Measurements from ENCODE around the gene EFHC1. TPM values are rescaled to one million over a fixed set of nuclear protein-coding genes. Genes with fewer than 3 reads are reported as not detected.

The EFHC1 gene
- total and polyA plus RNA-seq, 2 of the 13 experiments (the other 11 are each of a cell fraction or from before 2014, with no cell fraction given), result 23.4 to 29.5 TPM

- TF ChIP-seq MYC (CRISPR knock-in tag; IDR thresholded peaks at IDR 0.05; ENCODE audit: borderline replicate concordance) (peak; percentile 72; the same call in 1 of the 2 replicates), ZZZ3 (CRISPR knock-in tag; IDR thresholded peaks at IDR 0.05; ENCODE audit: borderline replicate concordance) (no peak), ZBTB40 (IDR thresholded peaks at IDR 0.05) (no peak), ZBTB40 (CRISPR knock-in tag; IDR thresholded peaks at IDR 0.05) (peak; percentile 75), EHMT2 (IDR thresholded peaks at IDR 0.05; ENCODE audit: borderline replicate concordance, low read depth, low read length) (no peak), ZNF572 (CRISPR knock-in tag; IDR thresholded peaks at IDR 0.05) (0 out of 2 replicates have a peak, but pooled peaks have one; percentile 56), ZNF567 (CRISPR knock-in tag; IDR thresholded peaks at IDR 0.05; ENCODE audit: borderline replicate concordance) (no peak), UBTF (CRISPR knock-in tag; IDR thresholded peaks at IDR 0.05) (0 out of 2 replicates have a peak, but pooled peaks have one; percentile 19), SOX13 (IDR thresholded peaks at IDR 0.05) (peak; percentile 54; the same call in 1 of the 2 replicates), SOX13 (CRISPR knock-in tag; conservative IDR thresholded peaks at IDR 0.05 in 1 of 2, IDR thresholded peaks at IDR 0.05 in 1 of 2) (peak in 1 of 2 experiments; percentile 62; a peak in 3 of 4 replicates), ZNF841 (CRISPR knock-in tag; IDR thresholded peaks at IDR 0.05; ENCODE audit: borderline replicate concordance) (no peak), SOX6 (IDR thresholded peaks at IDR 0.05) (no peak), SOX6 (CRISPR knock-in tag; IDR thresholded peaks at IDR 0.05) (peak; percentile 90), NR1H2 (CRISPR knock-in tag; IDR thresholded peaks at IDR 0.05; ENCODE audit: borderline replicate concordance, low read depth) (no peak), XRCC5 (optimal IDR thresholded peaks at IDR 0.05; ENCODE audit: low read length) (no peak), ZNF781 (CRISPR knock-in tag; IDR thresholded peaks at IDR 0.05; ENCODE audit: borderline replicate concordance, not compliant biosample characterization) (no peak)
These were observed 123.8 kb downstream of the EFHC1 start (continued) for GRCh38 chr6:52543729-52544601.
